Skin epidermis (tissue), 12 donors: ENCODE results near the gene LRCH1.

ENCODE experiments used
- H3K27ac ChIP-seq, 21 experiments: fragments of 200-600 bp; sonication (generic) in 11 of 21; one replicate each; pipeline ENCODE4 v1.5.0; 2020; ENCODE audit warnings: mild to moderate bottlenecking in 3 of 21, inconsistent platforms in 2 of 21, moderate library complexity in 2 of 21
- H3K4me3 ChIP-seq, 7 experiments: fragments of 200-600 bp; sonication (generic) in 2 of 7; one replicate each; pipeline ENCODE4 v1.5.0; 2020; ENCODE audit warnings: inconsistent platforms in 2 of 7, mild to moderate bottlenecking in 2 of 7, moderate library complexity in 1 of 7

LRCH1 gene

GRCh38 chr13:46530084-46530935, 22.7 kb upstream of the LRCH1 start:
- Histone ChIP-seq H3K27ac (peak overlapping the region in 9 of 21 experiments; percentile 4 to 66 (median 19)), H3K4me3 (no peak overlapping the region)

- Histone ChIP-seq H3K27ac (peak overlapping the region in 1 of 21 experiments; percentile 35), H3K4me3 (no peak overlapping the region)
Measured at GRCh38 chr13:46531953-46532352, 21.0 kb upstream of the LRCH1 start.

- Histone ChIP-seq H3K4me3 (no peak overlapping the region), H3K27ac (no peak overlapping the region)
Measured at GRCh38 chr13:46535002-46535401, 18.0 kb upstream of the LRCH1 start.

- Histone ChIP-seq H3K27ac (no peak overlapping the region), H3K4me3 (no peak overlapping the region)
Measured at GRCh38 chr13:46535825-46536224, 17.1 kb upstream of the LRCH1 start.

- no peak overlapping the region for H3K4me3 ChIP-seq
- no peak overlapping the region for H3K27ac ChIP-seq
Measured at GRCh38 chr13:46536341-46536740, 16.6 kb upstream of the LRCH1 start.

- no peak overlapping the region for H3K27ac ChIP-seq
Measured at GRCh38 chr13:46539231-46539630, 13.7 kb upstream of the LRCH1 start.

GRCh38 chr13:46541210-46541609, 11.8 kb upstream of the LRCH1 start:
- Histone ChIP-seq H3K4me3 (no peak overlapping the region), H3K27ac (no peak overlapping the region)

More at GRCh38 chr13:46539231-46539630, 13.7 kb upstream of the LRCH1 start:
- H3K4me3 ChIP-seq = no peak overlapping the region

GRCh38 chr13:46542833-46543232, 10.1 kb upstream of the LRCH1 start:
- H3K27ac ChIP-seq = no peak overlapping the region
- H3K4me3 ChIP-seq = no peak overlapping the region

GRCh38 chr13:46543287-46543686, 9.7 kb upstream of the LRCH1 start:
- no peak overlapping the region for H3K4me3 ChIP-seq
- H3K27ac ChIP-seq = no peak overlapping the region

GRCh38 chr13:46544208-46544607, 8.8 kb upstream of the LRCH1 start:
- no peak overlapping the region for H3K4me3 ChIP-seq
- no peak overlapping the region for H3K27ac ChIP-seq

GRCh38 chr13:46544811-46545210, 8.2 kb upstream of the LRCH1 start:
- Histone ChIP-seq H3K27ac (no peak overlapping the region), H3K4me3 (no peak overlapping the region)

- Histone ChIP-seq H3K4me3 (no peak overlapping the region), H3K27ac (no peak overlapping the region)
Measured at GRCh38 chr13:46546084-46546768, 6.7 kb upstream of the LRCH1 start.

- Histone ChIP-seq H3K4me3 (no peak overlapping the region), H3K27ac (no peak overlapping the region)
Measured at GRCh38 chr13:46550822-46551221, 2.1 kb upstream of the LRCH1 start.

- peak overlapping the region in 5 of 7 experiments; percentile 70 to 98 (median 87) for H3K4me3 ChIP-seq
- H3K27ac ChIP-seq = peak overlapping the region in 6 of 21 experiments; percentile 80 to 94 (median 90)
Measured at GRCh38 chr13:46551410-46552302, 1.3 kb upstream of the LRCH1 start.

GRCh38 chr13:46552303-46552682, 677 bp upstream of the LRCH1 start:
- peak overlapping the region; percentile 70 to 99 (median 94) for H3K4me3 ChIP-seq
- peak overlapping the region in 18 of 21 experiments; percentile 80 to 95 (median 91) for H3K27ac ChIP-seq

GRCh38 chr13:46553521-46553885, 533 bp downstream of the LRCH1 start:
- Histone ChIP-seq H3K4me3 (peak overlapping the region; percentile 70 to 99 (median 94)), H3K27ac (peak overlapping the region; percentile 72 to 95 (median 90))

- peak overlapping the region; percentile 72 to 95 (median 90) for H3K27ac ChIP-seq
- H3K4me3 ChIP-seq = peak overlapping the region; percentile 70 to 99 (median 94)
Measured at GRCh38 chr13:46553886-46554858, 1.2 kb downstream of the LRCH1 start.

GRCh38 chr13:46554951-46555350, 2.0 kb downstream of the LRCH1 start:
- H3K4me3 ChIP-seq = peak overlapping the region; percentile 70 to 99 (median 94)
- peak overlapping the region; percentile 72 to 95 (median 90) for H3K27ac ChIP-seq
